Left ventricle myocardium inferior (tissue), 1 donor: ENCODE measurements around the gene SLC24A3. TPM values are rescaled to one million over a fixed set of nuclear protein-coding genes. Genes with fewer than 3 reads are reported as not detected.

Source experiments
- DNase-seq: peaks from one replicate; pipeline ENCODE4 v3.0.0-alpha.2; 2020
- H3K27ac ChIP-seq: fragments of 200-600 bp; replicated peaks from 2 replicates; pipeline ENCODE4 v1.8.0; 2021
- H3K27me3 ChIP-seq: fragments of 200-600 bp; 2 replicates; pipeline ENCODE4 v1.8.0; 2021; ENCODE audit warnings: low read depth
- H3K36me3 ChIP-seq: fragments of 200-600 bp; 2 replicates; pipeline ENCODE4 v1.8.0; 2021
- H3K4me1 ChIP-seq: fragments of 200-600 bp; 2 replicates; pipeline ENCODE4 v1.8.0; 2021
- H3K4me3 ChIP-seq: fragments of 200-600 bp; 2 replicates; pipeline ENCODE4 v1.8.0; 2021; ENCODE audit warnings: mild to moderate bottlenecking, moderate library complexity
- H3K9me3 ChIP-seq: fragments of 200-600 bp; replicated peaks from 2 replicates; pipeline ENCODE4 v1.8.0; 2021
- intact Hi-C: fragments of 100-400 bp; cut with micrococcal nuclease; formaldehyde crosslinking; loops from one replicate; pipeline ENCODE4 v1.11.0; 2022
- total RNA-seq: library from RNA; stranded (reverse); fragmentation: NEBNext Ultra II Directional; extraction: Animal tissue kit (Norgen Biotek cat#: 25700); gene quantifications from one replicate; pipeline ENCODE4 v1.2.1, GENCODE V29; 2021
- TF ChIP-seq, protein P1 (sequence below): fragments of 200-600 bp; IDR thresholded peaks from 2 replicates; pipeline ENCODE4 v1.8.0; 2021; ENCODE audit warnings: antibody characterized with exemption, mild to moderate bottlenecking, borderline replicate concordance
- donor health status: DM: no; HTN: yes; CAD: no; lungs with severe emphysema.

The SLC24A3 gene
- total RNA-seq, 1 donor from 2014 or later, result 1.3 TPM

DNA sequence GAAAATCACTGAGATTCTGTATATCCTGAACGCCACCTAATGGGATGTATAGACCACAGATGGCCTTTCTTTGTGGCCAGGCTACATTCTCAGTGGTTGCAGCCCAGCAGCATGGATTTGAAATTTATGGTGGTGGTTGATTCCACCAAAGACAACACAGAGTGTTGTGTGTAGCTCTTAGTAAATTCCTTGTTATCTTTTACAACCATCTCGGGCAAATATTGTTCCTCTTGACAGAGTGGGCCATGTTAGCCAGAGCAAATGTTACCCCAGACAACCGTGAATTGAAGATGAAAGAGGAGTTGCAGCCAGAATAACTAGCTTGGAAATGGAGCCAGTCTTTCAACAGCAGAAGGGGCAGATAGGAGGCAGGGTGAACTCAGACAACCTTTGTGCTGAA lies 39.5 kb downstream of the SLC24A3 start:
- no peaks in the 10 kb centered on the region for H3K9me3 ChIP-seq
- no peak overlapping the region for H3K4me3 ChIP-seq
- TF ChIP-seq, protein P1, sequence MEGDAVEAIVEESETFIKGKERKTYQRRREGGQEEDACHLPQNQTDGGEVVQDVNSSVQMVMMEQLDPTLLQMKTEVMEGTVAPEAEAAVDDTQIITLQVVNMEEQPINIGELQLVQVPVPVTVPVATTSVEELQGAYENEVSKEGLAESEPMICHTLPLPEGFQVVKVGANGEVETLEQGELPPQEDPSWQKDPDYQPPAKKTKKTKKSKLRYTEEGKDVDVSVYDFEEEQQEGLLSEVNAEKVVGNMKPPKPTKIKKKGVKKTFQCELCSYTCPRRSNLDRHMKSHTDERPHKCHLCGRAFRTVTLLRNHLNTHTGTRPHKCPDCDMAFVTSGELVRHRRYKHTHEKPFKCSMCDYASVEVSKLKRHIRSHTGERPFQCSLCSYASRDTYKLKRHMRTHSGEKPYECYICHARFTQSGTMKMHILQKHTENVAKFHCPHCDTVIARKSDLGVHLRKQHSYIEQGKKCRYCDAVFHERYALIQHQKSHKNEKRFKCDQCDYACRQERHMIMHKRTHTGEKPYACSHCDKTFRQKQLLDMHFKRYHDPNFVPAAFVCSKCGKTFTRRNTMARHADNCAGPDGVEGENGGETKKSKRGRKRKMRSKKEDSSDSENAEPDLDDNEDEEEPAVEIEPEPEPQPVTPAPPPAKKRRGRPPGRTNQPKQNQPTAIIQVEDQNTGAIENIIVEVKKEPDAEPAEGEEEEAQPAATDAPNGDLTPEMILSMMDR, result no peak
- peaks cover 7% of the 10 kb centered on the region for H3K27me3 ChIP-seq
- H3K4me1 ChIP-seq, result peaks cover 11% of the 10 kb centered on the region
- no peaks in the 10 kb centered on the region for H3K36me3 ChIP-seq
- no peak overlapping the region for H3K27ac ChIP-seq
- intact Hi-C loops, result no loop called here
- no peak for DNase-seq

DNA sequence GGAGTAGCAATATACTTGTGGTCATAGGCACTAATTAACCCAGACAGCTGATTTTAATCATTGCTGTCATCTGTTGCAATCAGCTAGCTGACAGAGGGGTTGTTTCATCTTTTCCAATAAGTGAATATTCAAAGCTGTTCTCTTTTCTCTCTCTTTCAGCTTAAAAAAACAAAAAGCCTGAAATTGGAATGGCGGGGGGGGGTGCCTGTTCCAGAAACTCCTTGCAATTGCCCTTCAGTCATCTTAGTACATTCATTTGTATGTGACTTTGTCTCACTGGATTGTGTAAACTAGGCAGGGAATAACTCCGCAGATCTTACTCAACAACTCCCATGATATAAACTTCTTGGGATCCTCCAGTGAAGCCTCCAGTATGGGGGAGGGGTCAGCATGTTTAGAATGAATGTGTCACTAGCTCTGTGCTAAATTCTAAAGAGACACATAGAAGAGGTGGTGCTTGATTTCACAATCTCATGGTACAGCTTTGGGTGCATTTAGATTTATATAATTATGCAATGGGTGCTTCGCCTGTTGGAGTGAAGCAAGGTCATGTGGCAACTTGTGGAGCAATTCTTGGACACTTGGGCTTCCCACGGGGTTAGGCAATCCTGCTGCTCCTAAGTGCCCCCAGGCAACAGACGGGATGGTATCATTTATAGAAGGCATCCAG lies 40.1 kb downstream of the SLC24A3 start:
- peaks cover 11% of the 10 kb centered on the region for H3K4me1 ChIP-seq

DNA sequence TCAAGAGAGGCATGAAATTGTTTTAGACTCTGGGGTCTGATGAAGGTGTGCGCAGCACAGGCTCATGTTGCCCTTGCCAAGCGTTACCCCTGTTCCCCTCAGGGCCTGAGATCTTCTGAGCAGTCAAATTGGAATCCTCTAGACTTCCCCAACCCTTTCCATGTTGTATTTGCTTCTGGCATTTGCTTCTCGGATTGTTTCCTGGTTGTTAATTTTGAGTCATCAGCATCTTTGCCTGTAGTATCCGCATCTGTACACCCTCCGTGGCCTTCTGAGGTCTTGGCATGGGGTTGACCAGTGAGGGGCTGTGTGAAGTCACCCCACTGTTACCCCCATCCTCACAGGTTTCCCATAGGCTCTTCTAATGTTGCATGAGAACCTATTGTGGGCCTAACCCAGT lies 40.9 kb downstream of the SLC24A3 start:
- Histone ChIP-seq H3K4me3 (no peak overlapping the region), H3K9me3 (no peaks in the 10 kb centered on the region), H3K27ac (no peak overlapping the region), H3K4me1 (peaks cover 11% of the 10 kb centered on the region), H3K36me3 (no peaks in the 10 kb centered on the region), H3K27me3 (peaks cover 7% of the 10 kb centered on the region)
- intact Hi-C loops, result no loop called here
- DNase-seq, result no peak
- TF ChIP-seq, protein P1, result no peak

More for the DNA sequence above, 40.1 kb downstream of the SLC24A3 start:
- TF ChIP-seq, protein P1, result no peak
- no peak overlapping the region for H3K4me3 ChIP-seq
- intact Hi-C loops, result no loop called here
- no peaks in the 10 kb centered on the region for H3K36me3 ChIP-seq
- no peaks in the 10 kb centered on the region for H3K9me3 ChIP-seq
- no peak overlapping the region for H3K27ac ChIP-seq
- DNase-seq, result no peak
- peaks cover 7% of the 10 kb centered on the region for H3K27me3 ChIP-seq

DNA sequence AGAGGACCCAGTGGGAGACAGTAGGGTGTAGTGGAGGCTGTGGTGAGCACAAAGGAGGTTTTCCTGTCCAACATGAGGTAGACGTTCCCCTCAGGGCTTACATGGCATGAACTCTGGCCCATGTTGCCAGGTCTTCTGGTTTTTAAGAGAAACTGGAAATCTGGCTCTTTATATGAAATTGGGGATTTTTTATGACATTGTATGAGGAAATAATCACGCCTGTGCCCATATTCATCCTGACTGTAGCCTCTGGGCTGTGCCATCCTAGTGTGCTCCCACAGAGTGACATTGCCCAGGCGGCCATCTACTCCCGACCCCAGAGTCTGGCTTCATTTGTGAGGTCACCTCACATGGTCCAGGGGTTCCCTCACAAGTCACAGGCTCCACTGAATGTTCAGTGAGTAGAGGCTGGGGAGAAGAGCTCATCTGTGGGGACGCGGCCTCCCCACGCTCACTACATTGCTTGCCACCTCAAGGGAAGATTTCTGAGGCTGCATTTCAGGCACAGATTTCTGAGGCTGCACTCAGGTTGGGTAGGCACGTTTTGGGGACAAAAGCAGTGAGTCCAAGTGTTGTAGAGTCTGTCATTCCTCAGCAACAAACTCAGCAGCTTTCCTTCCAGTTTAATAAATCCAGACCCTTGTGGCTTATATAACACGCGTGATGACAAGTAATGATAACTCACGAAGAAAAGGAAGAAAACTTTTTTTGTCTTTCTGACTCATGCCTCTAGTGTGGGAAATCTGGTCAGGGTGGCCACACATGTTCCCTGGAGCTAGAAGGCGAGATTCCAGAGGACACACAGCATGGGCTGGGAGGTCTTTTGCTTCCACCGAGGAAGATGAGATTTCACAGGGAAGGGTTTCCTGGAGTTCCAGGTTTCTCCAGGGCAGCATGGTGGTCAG lies 41.7 kb downstream of the SLC24A3 start:
- Histone ChIP-seq H3K27me3 (peaks cover 7% of the 10 kb centered on the region), H3K9me3 (no peaks in the 10 kb centered on the region), H3K4me3 (no peak overlapping the region), H3K36me3 (no peaks in the 10 kb centered on the region), H3K27ac (peak overlapping the region; percentile 32), H3K4me1 (peaks cover 11% of the 10 kb centered on the region)
- no peak for DNase-seq
- intact Hi-C loops, result no loop called here
- TF ChIP-seq, protein P1, result no peak

DNA sequence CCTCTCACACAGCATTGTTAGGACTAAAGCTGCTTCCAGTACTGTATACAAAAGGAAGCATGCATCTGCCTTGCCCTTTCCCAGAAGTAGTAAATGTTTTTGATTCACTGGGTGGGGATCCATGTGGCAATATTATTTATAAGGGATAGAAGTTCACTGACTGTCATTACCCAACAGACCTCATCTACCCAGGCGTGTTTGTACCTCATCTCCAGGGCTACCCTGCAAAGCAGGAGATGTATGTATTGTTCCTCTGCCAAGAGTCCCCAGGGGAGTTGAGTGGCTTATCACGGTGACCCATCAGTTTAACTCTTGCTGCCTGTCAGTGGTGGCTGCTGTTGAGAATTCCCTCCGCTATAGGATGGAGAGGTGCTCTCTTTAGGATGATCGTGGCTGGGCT lies 42.5 kb downstream of the SLC24A3 start:
- TF ChIP-seq, protein P1, result no peak
- no peak for DNase-seq
- H3K9me3 ChIP-seq, result no peaks in the 10 kb centered on the region
- H3K4me1 ChIP-seq, result peaks cover 11% of the 10 kb centered on the region
- no peaks in the 10 kb centered on the region for H3K36me3 ChIP-seq
- no peak overlapping the region for H3K27ac ChIP-seq
- intact Hi-C loops, result no loop called here
- H3K27me3 ChIP-seq, result peaks cover 7% of the 10 kb centered on the region
- no peak overlapping the region for H3K4me3 ChIP-seq
